Tibial nerve (tissue), 4 donors: Measurements from ENCODE around the gene CHRNA4. TPM values are rescaled to one million over a fixed set of nuclear protein-coding genes. Genes with fewer than 3 reads are reported as not detected.

Experiments
- DNase-seq, 2 donors: peaks; one replicate each; pipeline ENCODE4 v3.0.0-alpha.2; 2019; ENCODE audit warnings: low spot score in 2 of 2
- H3K27ac ChIP-seq, 4 donors: fragments of 200-600 bp; sonication (generic) in 3 of 4; one replicate each; pipeline ENCODE4 v1.5.1; 2017 to 2019; ENCODE audit warnings: mild to moderate bottlenecking in 1 of 4
- H3K27me3 ChIP-seq, 2 donors: fragments of 200-600 bp; sonication (generic) in 1 of 2; one replicate each; pipeline versions ENCODE4 v1.5.1 to v1.6.0; 2017 to 2019
- H3K36me3 ChIP-seq, 3 donors: fragments of 200-600 bp; sonication (generic); one replicate each; pipeline ENCODE4 v1.5.1; 2018 to 2019
- H3K4me1 ChIP-seq, 4 donors: fragments of 200-600 bp; sonication (generic) in 3 of 4; one replicate each; pipeline ENCODE4 v1.5.1; 2017 to 2019
- H3K4me3 ChIP-seq, 4 donors: fragments of 200-600 bp; sonication (generic) in 3 of 4; one replicate each; pipeline ENCODE4 v1.5.1; 2017 to 2019; ENCODE audit warnings: mild to moderate bottlenecking in 1 of 4, moderate library complexity in 1 of 4
- H3K9me3 ChIP-seq, 4 donors: fragments of 200-600 bp; sonication (generic) in 3 of 4; one replicate each; pipeline ENCODE4 v1.5.1; 2017 to 2019
- EP300 ChIP-seq, 2 donors: sonication (generic); formaldehyde crosslinking; IDR thresholded peaks; one replicate each; pipeline ENCODE4 v1.6.1; 2017; ENCODE audit warnings: antibody characterized with exemption in 2 of 2, mild to moderate bottlenecking in 1 of 2
- POLR2A ChIP-seq, 2 donors: fragments of 450-650 bp; IDR thresholded peaks; one replicate each; pipeline ENCODE4 v1.6.1; 2017; ENCODE audit warnings: antibody characterized with exemption in 2 of 2, mild to moderate bottlenecking in 2 of 2, moderate library complexity in 2 of 2
- WGBS, 2 donors: methylation state at CpG; one replicate each; pipeline ENCODE4 v1.1.5; 2018; 5-methylcytosine and 5-hydroxymethylcytosine counted together
- total RNA-seq, 4 donors: library from RNA; depleted of rRNA; stranded (reverse); fragments of >200 nt; gene quantifications; one replicate each; pipeline ENCODE4 v1.1.0, GENCODE V29; 2016
- TF ChIP-seq, protein P1 (sequence below), 5 experiments: fragments of 200-600 bp in 3 of 5; fragments of 450-650 bp in 2 of 5; sonication (generic) in 3 of 5; IDR thresholded peaks; one replicate each; pipeline ENCODE4 v1.5.1; 2016 to 2019; ENCODE audit warnings: antibody characterized with exemption in 5 of 5, mild to moderate bottlenecking in 3 of 5, moderate library complexity in 2 of 5

Gene CHRNA4
- total RNA-seq, 4 donors from 2014 or later: 0.20 to 1.5 TPM; not detected in 2

DNA sequence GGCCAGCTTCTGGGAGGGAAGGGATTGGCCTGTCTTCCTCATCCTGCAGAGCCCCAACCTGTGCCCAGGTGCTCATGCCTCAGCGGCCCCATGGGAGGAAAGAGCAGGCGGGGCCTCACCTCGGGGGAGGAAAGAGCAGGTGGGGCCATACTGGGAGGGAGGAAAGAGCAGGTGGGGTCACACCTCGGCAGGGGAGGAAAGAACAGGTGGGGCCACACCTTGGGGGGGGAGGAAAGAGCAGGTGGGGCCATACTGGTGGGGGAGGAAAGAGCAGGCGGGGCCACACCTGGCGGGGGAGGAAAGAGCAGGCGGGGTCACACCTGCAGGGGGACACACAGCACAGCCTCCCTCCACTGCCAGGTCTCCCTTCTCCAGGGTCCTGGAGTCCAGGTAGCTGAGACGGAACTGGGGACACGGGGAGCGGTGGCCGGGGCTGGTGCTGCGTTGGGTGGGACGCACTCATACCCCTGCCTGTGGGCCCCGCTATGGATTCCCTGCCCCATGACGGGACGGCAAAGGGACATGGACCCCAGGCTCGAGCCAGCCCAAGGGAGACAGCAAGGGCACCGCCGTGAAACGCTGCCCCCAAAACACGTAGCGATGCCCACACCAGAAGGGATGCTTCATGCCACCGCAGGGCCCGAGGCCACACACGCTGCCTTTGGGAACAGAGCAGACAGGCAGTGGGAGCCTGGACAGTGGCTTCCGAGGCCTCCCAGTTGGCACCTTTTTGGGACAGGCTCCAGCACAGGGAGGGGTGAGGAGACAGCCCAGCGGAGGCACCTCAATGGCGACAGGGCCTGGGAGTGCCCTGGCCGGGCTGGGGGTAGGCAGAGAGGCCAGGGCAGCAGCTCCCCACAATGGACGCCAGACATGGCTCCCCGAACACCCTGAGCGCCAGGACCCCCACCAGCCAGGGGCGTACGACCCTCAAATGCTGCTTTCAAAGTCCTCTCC, 43.3 kb upstream of the CHRNA4 start:
- WGBS, 2 donors: 75 to 77% methylated on average over 20 to 31 of the region's 34 CpGs

DNA sequence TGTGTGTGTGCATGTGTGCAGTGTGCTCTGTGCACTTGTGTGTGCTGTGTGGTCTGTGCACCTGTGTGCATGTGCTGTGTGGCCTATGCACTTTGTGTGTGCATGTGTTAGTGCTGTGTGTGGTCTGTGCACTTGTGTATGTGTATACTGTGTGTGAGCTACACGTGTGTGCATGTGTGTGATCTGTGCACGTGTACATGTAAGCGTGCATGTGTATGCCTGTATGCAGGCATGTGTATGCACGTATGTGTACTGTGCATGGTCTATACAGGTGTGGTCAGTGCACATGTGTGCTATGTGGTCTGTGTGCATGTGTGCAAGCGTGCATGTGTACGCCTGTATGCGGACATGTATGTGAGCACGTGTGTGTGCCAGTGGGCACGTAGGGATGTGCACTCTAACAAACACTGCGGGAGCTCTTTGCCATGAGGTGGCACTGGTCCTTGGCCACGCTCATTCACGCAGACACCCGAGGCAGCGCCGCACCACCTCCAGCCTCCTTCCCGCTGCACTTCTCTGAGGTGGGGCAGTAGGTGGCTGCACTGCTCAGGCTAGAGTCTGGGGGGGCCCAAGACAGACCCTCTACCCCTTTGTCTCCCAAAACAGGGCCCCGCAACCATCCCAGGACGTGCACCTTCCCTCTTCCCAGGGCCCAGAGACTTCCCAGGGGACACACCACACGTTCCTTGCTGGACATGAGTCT, 42.4 kb upstream of the CHRNA4 start:
- no peak overlapping the region for H3K4me3 ChIP-seq
- no peaks in the 10 kb centered on the region for H3K36me3 ChIP-seq
- TF ChIP-seq POLR2A (IDR thresholded peaks at IDR 0.05): no peak
- TF ChIP-seq, protein P1, sequence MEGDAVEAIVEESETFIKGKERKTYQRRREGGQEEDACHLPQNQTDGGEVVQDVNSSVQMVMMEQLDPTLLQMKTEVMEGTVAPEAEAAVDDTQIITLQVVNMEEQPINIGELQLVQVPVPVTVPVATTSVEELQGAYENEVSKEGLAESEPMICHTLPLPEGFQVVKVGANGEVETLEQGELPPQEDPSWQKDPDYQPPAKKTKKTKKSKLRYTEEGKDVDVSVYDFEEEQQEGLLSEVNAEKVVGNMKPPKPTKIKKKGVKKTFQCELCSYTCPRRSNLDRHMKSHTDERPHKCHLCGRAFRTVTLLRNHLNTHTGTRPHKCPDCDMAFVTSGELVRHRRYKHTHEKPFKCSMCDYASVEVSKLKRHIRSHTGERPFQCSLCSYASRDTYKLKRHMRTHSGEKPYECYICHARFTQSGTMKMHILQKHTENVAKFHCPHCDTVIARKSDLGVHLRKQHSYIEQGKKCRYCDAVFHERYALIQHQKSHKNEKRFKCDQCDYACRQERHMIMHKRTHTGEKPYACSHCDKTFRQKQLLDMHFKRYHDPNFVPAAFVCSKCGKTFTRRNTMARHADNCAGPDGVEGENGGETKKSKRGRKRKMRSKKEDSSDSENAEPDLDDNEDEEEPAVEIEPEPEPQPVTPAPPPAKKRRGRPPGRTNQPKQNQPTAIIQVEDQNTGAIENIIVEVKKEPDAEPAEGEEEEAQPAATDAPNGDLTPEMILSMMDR (IDR thresholded peaks at IDR 0.05): no peak
- no peak for TF ChIP-seq EP300 (IDR thresholded peaks at IDR 0.05)
- DNase-seq: no peak
- H3K9me3 ChIP-seq: peaks cover 0 to 13% (median 0%) of the 10 kb centered on the region in 4 donors
- peaks cover 0 to 14% of the 10 kb centered on the region in 2 donors for H3K27me3 ChIP-seq
- WGBS, 2 donors: 79 to 87% methylated on average over 19 of the region's 19 CpGs
- H3K27ac ChIP-seq: no peak overlapping the region
- no peaks in the 10 kb centered on the region for H3K4me1 ChIP-seq

More for the DNA sequence above, 43.3 kb upstream of the CHRNA4 start:
- no peaks in the 10 kb centered on the region for H3K36me3 ChIP-seq
- DNase-seq: no peak
- peaks cover 0 to 14% of the 10 kb centered on the region in 2 donors for H3K27me3 ChIP-seq
- peaks cover 0 to 13% (median 0%) of the 10 kb centered on the region in 4 donors for H3K9me3 ChIP-seq
- H3K4me3 ChIP-seq: no peak overlapping the region
- no peak overlapping the region for H3K27ac ChIP-seq
- H3K4me1 ChIP-seq: no peaks in the 10 kb centered on the region
- TF ChIP-seq EP300 (IDR thresholded peaks at IDR 0.05) (no peak), POLR2A (IDR thresholded peaks at IDR 0.05) (no peak)
- TF ChIP-seq, protein P1 (IDR thresholded peaks at IDR 0.05): no peak

DNA sequence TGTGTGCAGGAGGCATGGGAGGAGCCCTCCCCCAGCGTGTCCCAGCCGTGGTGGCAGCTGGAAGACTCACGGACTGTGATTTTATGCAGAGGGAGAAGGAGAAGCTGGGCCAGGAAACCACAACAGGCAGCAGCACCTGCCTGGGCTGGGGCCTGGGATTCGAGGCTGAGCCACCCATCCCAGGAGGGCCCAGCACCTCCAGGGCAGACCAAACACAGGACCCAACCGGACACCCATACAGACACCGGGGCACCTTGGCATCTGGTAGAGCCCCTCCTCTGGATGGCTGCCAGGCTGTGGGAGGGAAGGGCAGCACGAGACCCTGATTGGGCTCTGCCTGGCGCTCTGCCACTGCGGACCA, 41.7 kb upstream of the CHRNA4 start:
- Histone ChIP-seq H3K4me3 (no peak overlapping the region), H3K4me1 (no peaks in the 10 kb centered on the region), H3K36me3 (no peaks in the 10 kb centered on the region), H3K9me3 (peaks cover 0 to 13% (median 0%) of the 10 kb centered on the region in 4 donors), H3K27me3 (peaks cover 0 to 14% of the 10 kb centered on the region in 2 donors), H3K27ac (no peak overlapping the region)
- DNase-seq: no peak
- TF ChIP-seq, protein P1 (IDR thresholded peaks at IDR 0.05): no peak
- TF ChIP-seq EP300 (IDR thresholded peaks at IDR 0.05) (no peak), POLR2A (IDR thresholded peaks at IDR 0.05) (no peak)
- 35 to 39% methylated on average over 6 to 9 of the region's 9 CpGs for WGBS, 2 donors

DNA sequence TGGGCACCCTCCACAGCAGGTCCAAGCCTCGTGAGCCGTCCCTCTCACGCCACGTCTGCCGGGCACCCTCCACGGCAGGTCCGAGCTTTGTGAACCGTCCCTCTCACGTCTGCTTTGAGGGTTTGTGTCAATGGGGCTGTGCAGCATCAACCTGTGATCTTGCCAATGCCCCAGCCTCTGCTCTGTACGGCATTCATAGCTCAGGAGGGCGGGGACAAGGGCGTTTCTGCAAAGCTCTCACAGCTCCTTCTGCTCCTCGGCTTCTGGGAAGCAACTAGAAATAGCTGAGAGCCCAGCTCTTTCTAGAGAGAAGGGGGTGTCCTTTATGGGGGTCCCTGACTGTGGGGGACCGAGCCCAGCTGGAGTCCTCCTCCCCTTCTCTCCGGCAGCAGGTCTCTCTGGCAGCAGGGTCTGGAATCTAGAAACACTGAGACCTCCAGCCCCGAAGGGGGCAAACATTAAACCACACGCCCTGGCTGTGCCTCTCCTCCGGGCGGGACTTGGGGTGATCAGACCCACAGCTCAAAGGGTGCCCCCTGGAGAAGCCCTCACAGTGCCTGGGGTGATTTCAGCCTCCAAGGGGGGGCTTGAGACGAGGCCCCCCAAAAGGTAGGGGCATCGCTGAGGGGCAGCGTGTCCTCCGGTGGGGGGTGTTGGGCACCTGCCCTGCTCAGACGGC, 41.2 kb upstream of the CHRNA4 start:
- Histone ChIP-seq H3K36me3 (no peaks in the 10 kb centered on the region), H3K4me1 (no peaks in the 10 kb centered on the region), H3K9me3 (peaks cover 0 to 12% (median 0%) of the 10 kb centered on the region in 4 donors), H3K27me3 (peaks cover 0 to 14% of the 10 kb centered on the region in 2 donors), H3K27ac (no peak overlapping the region), H3K4me3 (no peak overlapping the region)
- DNase-seq: no peak
- TF ChIP-seq EP300 (IDR thresholded peaks at IDR 0.05) (no peak), POLR2A (IDR thresholded peaks at IDR 0.05) (no peak)
- TF ChIP-seq, protein P1 (IDR thresholded peaks at IDR 0.05): no peak
- WGBS, 2 donors: 44 to 46% methylated on average over 23 to 24 of the region's 24 CpGs
